GM23338 (cell line): Measurements from ENCODE around the gene PKD2L1.

Experiments
- CREB1 ChIP-seq: fragments of 250-450 bp; sonication (Bioruptor Pico); IDR thresholded peaks from 2 replicates; pipeline ENCODE4 v1.5.0; 2020; ENCODE audit warnings: low read depth, mild to moderate bottlenecking, moderate library complexity
- CTCF ChIP-seq, 2 experiments: fragments of 200-600 bp in 1 of 2; sonication (generic) in 1 of 2; conservative IDR thresholded peaks; 2 replicates each; pipeline versions ENCODE4 v1.5.1 to v1.6.1; 2016 to 2017; ENCODE audit warnings: antibody characterized with exemption in 2 of 2, low read depth in 2 of 2, mild to moderate bottlenecking in 2 of 2, moderate library complexity in 1 of 2
- ETS1 ChIP-seq: IDR thresholded peaks from 2 replicates; pipeline ENCODE4 v1.6.1; 2016; ENCODE audit warnings: antibody characterized with exemption
- EZH2 ChIP-seq: fragments of 200-600 bp; sonication (generic); IDR thresholded peaks from one replicate; pipeline ENCODE4 v1.8.0; 2017; ENCODE audit warnings: antibody characterized with exemption, mild to moderate bottlenecking, low read depth; ENCODE audit not compliant: unreplicated experiment
- EZH2phosphoT487 ChIP-seq: fragments of 200-600 bp; sonication (generic); IDR thresholded peaks from one replicate; pipeline ENCODE4 v1.8.1; 2018; ENCODE audit warnings: antibody characterized with exemption; ENCODE audit not compliant: unreplicated experiment
- JUNB ChIP-seq: IDR thresholded peaks from one replicate; pipeline ENCODE4 v1.6.1; 2016; ENCODE audit warnings: antibody characterized with exemption; ENCODE audit not compliant: unreplicated experiment
- POLR2AphosphoS5 ChIP-seq: IDR thresholded peaks from 2 replicates; pipeline ENCODE4 v1.6.1; 2016; ENCODE audit warnings: antibody characterized with exemption, low read depth
- REST ChIP-seq: IDR thresholded peaks from one replicate; pipeline ENCODE4 v1.6.1; 2018; ENCODE audit warnings: antibody characterized with exemption; ENCODE audit not compliant: unreplicated experiment
- STAT1 ChIP-seq: IDR thresholded peaks from one replicate; pipeline ENCODE4 v1.6.1; 2016; ENCODE audit warnings: antibody characterized with exemption; ENCODE audit not compliant: unreplicated experiment
- ZNF114 ChIP-seq: fragments of 250-450 bp; sonication (Bioruptor Pico); IDR thresholded peaks from 2 replicates; pipeline ENCODE4 v1.5.0; 2020; ENCODE audit warnings: mild to moderate bottlenecking, moderate library complexity
- ZNF331 ChIP-seq: fragments of 250-450 bp; sonication (Bioruptor Pico); IDR thresholded peaks from 2 replicates; pipeline ENCODE4 v1.5.0; 2020; ENCODE audit warnings: low read depth, mild to moderate bottlenecking, moderate library complexity

- TF ChIP-seq CTCF (conservative IDR thresholded peaks at IDR 0.05; ENCODE audit: low read depth in 2 of 2) (no peak), EZH2 (no peak), JUNB (no peak), REST (no peak), EZH2phosphoT487 (no peak), POLR2AphosphoS5 (peak; percentile 87), ZNF114 (CRISPR knock-in tag) (no peak), CREB1 (CRISPR knock-in tag) (peak; percentile 97), ETS1 (peak; percentile 65; the same call in 1 of the 2 replicates), STAT1 (no peak), ZNF331 (no peak)
Observed at GRCh38 chr10:100267239-100268104, 62.6 kb downstream of the PKD2L1 start, which contains the start of gene CWF19L1.
